ENCODE measurements around the gene FAM53A. TPM values are rescaled to one million over a fixed set of nuclear protein-coding genes. Genes with fewer than 3 reads are reported as not detected.

FAM53A gene
- total and polyA plus RNA-seq, 5 donors = 1.1 to 1.6 (median 1.2) TPM

DNA sequence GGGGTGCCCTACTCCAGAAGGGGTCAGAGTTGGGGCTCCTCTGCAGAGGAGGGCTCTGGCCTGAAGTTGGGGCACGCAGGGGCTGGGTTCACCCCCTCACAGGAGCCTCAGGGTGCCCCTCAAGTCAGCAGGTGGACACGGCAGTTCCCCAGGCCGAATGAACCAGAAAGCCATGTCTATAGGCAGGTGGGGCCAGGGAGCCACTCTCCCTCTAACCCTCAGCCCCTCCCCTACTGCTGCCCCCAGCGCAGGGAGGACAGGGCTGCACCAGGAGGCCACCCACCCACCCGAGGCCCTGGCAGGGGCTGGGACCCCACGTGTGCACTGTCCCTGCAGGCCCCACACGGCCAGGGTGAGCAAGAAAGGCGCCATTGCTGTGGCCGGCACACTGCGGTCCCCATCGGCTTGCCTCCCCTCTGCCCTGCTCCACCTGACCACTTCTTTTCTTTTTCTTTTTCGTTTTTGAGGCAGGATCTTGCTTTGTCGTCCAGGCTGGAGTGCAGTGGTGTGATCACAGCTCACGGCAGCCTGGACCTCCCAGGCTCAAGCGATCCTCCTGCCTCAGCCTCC, 83.8 kb downstream of the FAM53A start:
- H3K27ac ChIP-seq (ENCODE audit: low read length) = no peak overlapping the region
- WGBS = 80% methylated on average over 15 of the region's 15 CpGs
- H3K27me3 ChIP-seq (ENCODE audit: control insufficient read depth, insufficient read depth) = no peaks in the 10 kb centered on the region
- ATAC-seq (no peak), DNase-seq (peak in 2 of 3 donors; percentile 32 to 44)
- H3K4me3 ChIP-seq (ENCODE audit: low read length) = no peak overlapping the region
- intact Hi-C loops (cut with DNase I) = no loop called here
- no peaks in the 10 kb centered on the region for H3K4me1 ChIP-seq (ENCODE audit: control insufficient read depth, insufficient read depth, low read length)
- H3K9me3 ChIP-seq (ENCODE audit: control insufficient read depth, low read length) = no peaks in the 10 kb centered on the region

DNA sequence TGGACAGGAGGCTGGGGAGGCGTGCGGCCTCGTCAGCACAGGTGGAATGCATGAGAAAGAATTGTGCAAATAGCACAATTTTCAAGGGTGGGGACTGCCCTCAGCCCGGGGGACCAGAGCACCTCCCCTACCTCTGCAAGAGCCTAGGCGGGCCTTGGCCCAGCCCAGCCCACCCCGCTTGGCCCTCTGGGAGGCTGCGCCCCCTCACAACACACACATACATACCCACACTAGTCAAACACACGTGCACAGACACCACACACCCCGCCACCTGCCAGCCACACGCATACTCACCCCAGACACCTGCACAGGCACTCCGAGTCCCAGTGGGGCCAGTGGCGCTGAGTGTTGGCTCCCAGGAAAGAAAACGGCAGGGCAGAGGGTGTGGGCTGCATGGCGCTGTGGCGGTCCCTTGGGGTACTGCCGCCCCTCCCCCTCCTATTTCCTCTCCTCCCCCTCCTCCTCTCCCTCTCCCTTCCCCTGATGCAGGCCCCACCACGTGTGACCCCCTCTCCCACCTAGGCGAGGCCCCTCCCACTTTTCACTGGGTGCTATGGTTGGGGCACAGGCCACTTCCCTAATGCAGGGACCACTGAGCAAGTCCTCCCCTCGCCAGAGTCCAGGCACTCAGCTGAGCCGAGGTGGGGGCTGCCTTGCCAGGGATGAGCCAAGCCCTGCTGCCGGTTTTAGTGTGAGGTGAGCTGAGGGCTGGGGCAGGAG, 84.5 kb downstream of the FAM53A start:
- ATAC-seq (no peak), DNase-seq (peak; percentile 8 to 31 (median 25))
- H3K9me3 ChIP-seq (ENCODE audit: control insufficient read depth, low read length) = no peaks in the 10 kb centered on the region
- WGBS = 70% methylated on average over 21 of the region's 21 CpGs
- no peaks in the 10 kb centered on the region for H3K4me1 ChIP-seq (ENCODE audit: control insufficient read depth, insufficient read depth, low read length)
- H3K27me3 ChIP-seq (ENCODE audit: control insufficient read depth, insufficient read depth) = no peaks in the 10 kb centered on the region
- no peak overlapping the region for H3K4me3 ChIP-seq (ENCODE audit: low read length)
- intact Hi-C loops (cut with DNase I) = no loop called here
- no peak overlapping the region for H3K27ac ChIP-seq (ENCODE audit: low read length)

DNA sequence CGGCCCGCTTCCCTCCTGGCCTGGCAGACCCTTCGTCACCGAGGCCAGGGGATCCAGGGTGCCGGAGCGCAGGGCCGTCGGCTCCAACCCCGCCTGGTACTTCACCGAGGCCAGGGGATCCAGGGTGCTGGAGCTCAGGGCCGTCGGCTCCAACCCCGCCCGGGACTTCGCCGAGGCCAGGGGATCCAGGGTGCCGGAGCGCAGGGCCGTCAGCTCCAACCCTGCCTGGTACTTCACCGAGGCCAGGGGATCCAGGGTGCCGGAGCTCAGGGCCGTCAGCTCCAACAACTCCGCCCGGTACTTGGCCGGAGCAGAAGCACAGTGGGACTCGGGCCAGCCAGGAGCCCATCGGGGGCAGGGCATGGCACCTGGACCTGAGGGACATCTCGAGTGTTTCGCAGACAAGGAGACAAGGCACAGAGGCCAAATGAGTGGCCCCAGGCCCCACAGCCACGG, 85.1 kb downstream of the FAM53A start:
- intact Hi-C loops (cut with DNase I) = no loop called here
- Histone ChIP-seq H3K4me1 (ENCODE audit: control insufficient read depth, insufficient read depth, low read length) (no peaks in the 10 kb centered on the region), H3K27ac (ENCODE audit: low read length) (no peak overlapping the region), H3K9me3 (ENCODE audit: control insufficient read depth, low read length) (no peaks in the 10 kb centered on the region), H3K27me3 (ENCODE audit: control insufficient read depth, insufficient read depth) (no peaks in the 10 kb centered on the region), H3K4me3 (ENCODE audit: low read length) (no peak overlapping the region)
- DNase-seq = peak; percentile 6 to 42 (median 19)
- ATAC-seq = no peak
- WGBS = 84% methylated on average over 30 of the region's 30 CpGs

DNA sequence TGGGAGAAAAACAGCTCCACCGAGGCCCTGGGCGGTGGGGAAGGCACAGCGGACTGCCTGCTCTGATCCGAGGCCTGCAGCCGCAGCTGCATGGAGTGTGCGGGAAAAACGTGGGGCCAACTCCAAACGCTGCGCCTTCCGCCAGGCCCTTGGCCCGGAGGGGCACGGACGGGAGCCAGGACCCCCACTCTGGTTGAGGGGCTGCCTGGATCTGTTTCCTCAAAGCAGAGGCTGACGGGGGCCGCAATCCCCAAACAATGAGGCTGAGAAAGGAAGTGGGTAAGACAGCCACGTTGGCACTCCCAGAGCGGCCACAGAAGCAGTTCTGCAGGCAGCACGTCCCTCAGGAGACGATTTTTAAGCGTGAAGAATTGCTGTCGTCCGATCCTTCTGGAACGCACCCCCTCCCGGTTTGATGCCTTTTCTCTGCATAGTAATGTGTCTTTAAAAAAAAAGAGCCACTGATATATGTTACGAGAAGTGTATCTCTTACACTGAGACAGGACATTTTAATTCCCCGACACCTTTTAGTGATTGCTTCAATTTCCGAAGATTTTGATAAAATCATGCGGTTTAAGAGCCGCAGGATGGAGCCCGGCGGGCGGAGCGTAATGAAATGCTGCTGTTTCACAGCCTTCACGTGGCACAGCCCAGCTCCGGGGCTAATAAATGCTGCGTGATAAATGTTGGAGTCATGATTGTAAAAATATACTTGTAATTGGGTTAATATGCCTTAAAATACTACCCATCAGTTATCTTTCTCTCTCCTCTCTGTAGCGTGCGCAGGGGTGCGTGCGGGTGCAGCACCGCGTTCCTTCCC, 85.7 kb downstream of the FAM53A start:
- Histone ChIP-seq H3K4me1 (ENCODE audit: control insufficient read depth, insufficient read depth, low read length) (no peaks in the 10 kb centered on the region), H3K4me3 (ENCODE audit: low read length) (no peak overlapping the region), H3K27me3 (ENCODE audit: control insufficient read depth, insufficient read depth) (no peaks in the 10 kb centered on the region), H3K27ac (ENCODE audit: low read length) (no peak overlapping the region), H3K9me3 (ENCODE audit: control insufficient read depth, low read length) (no peaks in the 10 kb centered on the region)
- 88% methylated on average over 42 of the region's 42 CpGs for WGBS
- ATAC-seq (no peak), DNase-seq (peak; percentile 4 to 41 (median 20))
- intact Hi-C loops (cut with DNase I) = no loop called here

DNA sequence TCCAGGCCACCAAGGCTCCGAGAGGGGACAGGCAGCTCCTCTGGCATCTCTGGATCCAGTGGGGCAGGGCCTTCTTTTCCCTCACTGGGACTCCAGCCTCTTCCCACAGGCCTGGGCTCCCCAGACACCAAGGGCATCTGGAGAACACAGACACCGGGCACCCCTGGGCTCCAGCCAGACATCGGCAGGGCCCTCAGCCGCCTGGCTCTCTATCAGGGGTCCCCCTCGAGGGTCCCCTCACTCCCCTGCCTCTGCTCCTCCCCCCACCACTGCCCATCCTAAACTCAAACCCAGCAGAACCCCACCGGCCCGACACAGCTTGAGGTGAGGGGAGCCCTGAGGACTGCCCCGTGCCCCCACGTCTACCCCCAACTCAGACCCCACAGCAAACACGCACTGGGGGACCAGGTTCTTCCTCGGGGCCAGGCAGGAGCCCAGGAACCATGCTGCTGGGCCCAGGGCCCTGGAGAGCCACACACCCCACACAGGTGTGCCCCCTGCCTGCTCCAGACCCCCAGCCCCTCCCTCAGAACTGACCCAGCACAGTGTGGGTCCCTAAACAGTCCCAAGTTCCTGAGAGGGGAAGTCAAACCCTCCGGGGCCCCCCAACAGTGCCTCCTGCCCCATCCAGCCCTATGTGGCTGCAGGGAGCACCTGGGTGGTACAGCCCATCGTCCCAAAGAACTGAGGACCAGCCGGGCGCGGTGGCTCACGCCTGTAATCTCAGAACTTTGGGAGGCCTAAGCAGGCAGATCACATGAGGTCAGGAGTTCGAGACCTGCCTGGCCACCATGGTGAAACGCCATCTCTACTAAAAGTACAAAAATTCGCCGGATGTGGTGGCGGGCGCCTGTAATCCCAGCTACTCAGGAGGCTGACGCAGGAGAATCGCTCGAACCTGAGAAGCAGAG, 86.8 kb downstream of the FAM53A start:
- WGBS = 89% methylated on average over 26 of the region's 26 CpGs
- DNase-seq (peak; percentile 5 to 51 (median 40)), ATAC-seq (no peak)
- Histone ChIP-seq H3K9me3 (ENCODE audit: control insufficient read depth, low read length) (no peaks in the 10 kb centered on the region), H3K4me3 (ENCODE audit: low read length) (no peak overlapping the region), H3K27ac (ENCODE audit: low read length) (no peak overlapping the region), H3K4me1 (ENCODE audit: control insufficient read depth, insufficient read depth, low read length) (no peaks in the 10 kb centered on the region), H3K27me3 (ENCODE audit: control insufficient read depth, insufficient read depth) (no peaks in the 10 kb centered on the region)
- intact Hi-C loops (cut with DNase I) = no loop called here

DNA sequence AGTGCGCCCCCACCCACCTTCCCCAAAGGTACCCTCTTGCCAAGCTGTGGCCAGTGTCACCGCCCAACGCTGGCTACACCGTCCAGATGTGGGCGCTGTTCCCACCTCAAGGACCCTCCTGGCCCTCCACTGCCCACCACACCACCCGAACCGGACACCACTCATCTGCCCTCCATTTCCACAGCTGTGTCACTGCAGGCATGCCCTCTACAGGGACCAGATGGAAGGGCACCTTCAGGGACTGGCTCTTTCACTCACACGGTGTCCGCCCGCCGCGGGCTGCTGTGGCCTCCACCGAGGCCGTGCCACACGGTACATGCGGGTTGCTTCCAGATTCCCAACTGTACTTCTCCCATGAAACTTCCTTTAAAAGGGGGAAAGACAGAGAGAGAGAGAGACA, 87.7 kb downstream of the FAM53A start:
- intact Hi-C loops (cut with DNase I) = no loop called here
- no peak overlapping the region for H3K4me3 ChIP-seq (ENCODE audit: low read length)
- no peaks in the 10 kb centered on the region for H3K27me3 ChIP-seq (ENCODE audit: control insufficient read depth, insufficient read depth)

DNA sequence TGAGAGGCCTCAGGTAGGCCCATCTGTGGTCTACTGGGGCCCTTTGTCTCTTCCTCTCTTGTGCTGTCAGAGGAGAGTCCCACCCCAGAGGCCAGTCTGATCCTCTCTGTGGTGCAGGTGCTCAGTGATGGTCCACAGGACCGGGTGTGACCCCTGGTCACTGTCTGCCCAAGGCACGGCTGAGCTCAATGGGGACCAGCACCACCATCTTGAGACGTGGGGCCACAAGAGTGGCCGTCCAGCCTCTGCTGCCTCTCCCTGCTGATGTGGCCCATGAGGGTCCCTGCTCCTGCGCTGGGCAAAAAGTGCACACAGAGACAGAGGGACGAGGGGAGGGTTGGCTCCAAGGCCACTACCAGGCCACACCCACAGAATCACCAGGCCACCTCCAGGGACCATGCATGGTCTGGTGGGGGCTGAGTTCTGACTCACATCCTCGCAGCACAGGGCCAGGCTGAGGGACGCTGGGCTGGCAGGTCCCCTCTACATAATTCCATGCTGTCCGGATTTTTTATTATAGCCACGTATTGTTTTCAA, 88.3 kb downstream of the FAM53A start:
- intact Hi-C loops (cut with DNase I) = no loop called here
- Histone ChIP-seq H3K27me3 (ENCODE audit: control insufficient read depth, insufficient read depth) (no peaks in the 10 kb centered on the region), H3K9me3 (ENCODE audit: control insufficient read depth, low read length) (peaks cover 3% of the 10 kb centered on the region), H3K4me1 (ENCODE audit: control insufficient read depth, insufficient read depth, low read length) (no peaks in the 10 kb centered on the region), H3K4me3 (ENCODE audit: low read length) (no peak overlapping the region), H3K27ac (ENCODE audit: low read length) (no peak overlapping the region)
- 89% methylated on average over 10 of the region's 10 CpGs for WGBS
- no peak for ATAC-seq
- peak in 2 of 3 donors; percentile 13 to 40 for DNase-seq

More for the DNA sequence above, 87.7 kb downstream of the FAM53A start:
- whole genome bisulfite sequencing = 86% methylated on average over 16 of the region's 16 CpGs
- DNase-seq = peak in 2 of 3 donors; percentile 31 to 41
- Histone ChIP-seq H3K4me1 (ENCODE audit: control insufficient read depth, insufficient read depth, low read length) (no peaks in the 10 kb centered on the region), H3K9me3 (ENCODE audit: control insufficient read depth, low read length) (peaks cover under 1% of the 10 kb centered on the region), H3K27ac (ENCODE audit: low read length) (no peak overlapping the region)
- no peak for ATAC-seq

DNA sequence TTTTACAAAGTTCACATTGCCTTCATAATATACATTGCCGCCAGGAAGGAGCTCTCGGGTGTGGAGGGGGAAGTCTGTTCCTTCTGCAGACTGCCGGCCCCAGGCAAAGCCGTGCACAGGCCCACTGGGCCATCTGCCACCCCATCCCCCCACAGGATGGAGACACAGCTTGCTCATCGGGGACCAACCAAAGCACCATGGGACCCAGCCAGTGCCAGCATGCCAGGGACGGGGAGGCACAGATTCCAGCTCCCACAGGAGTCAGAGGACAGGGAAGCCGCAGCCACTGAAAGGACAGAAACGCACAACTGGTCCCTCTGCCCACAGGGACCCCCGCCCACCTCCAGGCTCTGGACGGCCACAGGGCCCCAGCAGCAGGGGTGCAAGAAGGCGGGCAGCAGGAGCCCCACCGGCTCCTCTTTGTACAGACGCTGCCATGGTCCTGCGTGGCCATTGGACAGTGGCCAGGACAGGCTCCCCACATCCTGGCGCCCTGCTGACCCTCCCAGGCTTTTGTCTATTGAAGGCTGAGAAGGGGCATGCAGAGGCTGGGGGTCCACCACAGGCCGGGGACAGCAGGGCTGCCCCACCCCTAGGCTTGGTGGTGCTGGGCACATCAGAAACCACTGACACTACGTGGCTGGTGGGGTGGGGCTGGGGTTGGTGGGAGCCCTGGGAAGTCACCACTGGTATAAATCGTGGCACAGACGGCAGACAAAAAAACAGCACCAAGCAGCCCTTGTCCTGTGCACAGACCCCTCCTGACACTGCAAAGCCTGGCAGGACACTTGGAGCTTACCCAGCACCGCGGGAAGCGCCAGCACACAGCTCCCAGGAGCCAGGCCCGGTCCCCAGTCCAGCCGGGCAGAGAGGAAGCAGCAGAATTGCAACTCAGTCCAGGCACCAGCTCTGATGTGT, 89.0 kb downstream of the FAM53A start:
- WGBS = 69% methylated on average over 24 of the region's 24 CpGs
- no peaks in the 10 kb centered on the region for H3K27me3 ChIP-seq (ENCODE audit: control insufficient read depth, insufficient read depth)
- no peak overlapping the region for H3K4me3 ChIP-seq (ENCODE audit: low read length)
- H3K27ac ChIP-seq (ENCODE audit: low read length) = no peak overlapping the region
- ATAC-seq = peak in 1 of 2 donors; percentile 7
- intact Hi-C loops (cut with DNase I) = no loop called here
- H3K9me3 ChIP-seq (ENCODE audit: control insufficient read depth, low read length) = peaks cover 6% of the 10 kb centered on the region
- DNase-seq = peak; percentile 15 to 54 (median 43)
- no peaks in the 10 kb centered on the region for H3K4me1 ChIP-seq (ENCODE audit: control insufficient read depth, insufficient read depth, low read length)

DNA sequence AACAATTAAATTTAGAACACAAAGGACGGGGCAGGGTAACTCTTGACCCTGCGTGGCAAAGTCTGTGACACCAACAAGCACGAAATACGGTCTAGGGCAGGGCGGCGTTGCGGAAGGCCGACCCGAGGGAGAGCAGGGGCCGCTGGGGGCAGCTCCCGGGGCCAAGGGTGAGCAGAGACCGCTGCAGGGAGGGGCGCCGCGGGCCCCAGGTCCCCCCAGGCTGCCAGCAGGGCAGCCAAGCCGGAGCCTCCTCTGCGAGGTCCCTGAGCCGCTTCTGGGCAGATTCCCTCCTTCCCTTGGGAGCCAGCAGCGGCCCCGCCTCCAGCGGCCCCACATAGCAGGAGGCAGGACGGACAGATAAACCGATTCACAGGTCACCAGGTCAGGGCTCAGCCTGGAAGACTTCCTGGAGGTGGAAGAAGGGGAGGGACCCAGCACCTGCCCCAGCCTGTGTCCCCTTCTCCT, 90.2 kb downstream of the FAM53A start:
- intact Hi-C loops (cut with DNase I) = no loop called here

More for the DNA sequence above, 90.2 kb downstream of the FAM53A start:
- Histone ChIP-seq H3K9me3 (ENCODE audit: control insufficient read depth, low read length) (peaks cover 6% of the 10 kb centered on the region), H3K4me1 (ENCODE audit: control insufficient read depth, insufficient read depth, low read length) (no peaks in the 10 kb centered on the region), H3K4me3 (ENCODE audit: low read length) (no peak overlapping the region), H3K27ac (ENCODE audit: low read length) (no peak overlapping the region), H3K27me3 (ENCODE audit: control insufficient read depth, insufficient read depth) (no peaks in the 10 kb centered on the region)
- WGBS = 45% methylated on average over 23 of the region's 23 CpGs
- ATAC-seq = no peak
- DNase-seq = peak; percentile 11 to 49 (median 42)
